ENCODE data around the gene GALNT15. TPM values are rescaled to one million over a fixed set of nuclear protein-coding genes. Genes with fewer than 3 reads are reported as not detected.

The GALNT15 gene
- total and polyA plus RNA-seq, 2 donors from 2014 or later: 5.5 to 39.9 TPM

- H3K4me3 ChIP-seq (ENCODE audit: low read length in 3 of 3): no peak overlapping the region
- H3K4me1 ChIP-seq (ENCODE audit: control insufficient read depth in 2 of 3, insufficient read depth in 2 of 3, low read depth in 1 of 3, low read length in 3 of 3): no peaks in the 10 kb centered on the region
- no peak overlapping the region for H3K9ac ChIP-seq (ENCODE audit: low read length in 3 of 3)
- TF ChIP-seq, protein P1, sequence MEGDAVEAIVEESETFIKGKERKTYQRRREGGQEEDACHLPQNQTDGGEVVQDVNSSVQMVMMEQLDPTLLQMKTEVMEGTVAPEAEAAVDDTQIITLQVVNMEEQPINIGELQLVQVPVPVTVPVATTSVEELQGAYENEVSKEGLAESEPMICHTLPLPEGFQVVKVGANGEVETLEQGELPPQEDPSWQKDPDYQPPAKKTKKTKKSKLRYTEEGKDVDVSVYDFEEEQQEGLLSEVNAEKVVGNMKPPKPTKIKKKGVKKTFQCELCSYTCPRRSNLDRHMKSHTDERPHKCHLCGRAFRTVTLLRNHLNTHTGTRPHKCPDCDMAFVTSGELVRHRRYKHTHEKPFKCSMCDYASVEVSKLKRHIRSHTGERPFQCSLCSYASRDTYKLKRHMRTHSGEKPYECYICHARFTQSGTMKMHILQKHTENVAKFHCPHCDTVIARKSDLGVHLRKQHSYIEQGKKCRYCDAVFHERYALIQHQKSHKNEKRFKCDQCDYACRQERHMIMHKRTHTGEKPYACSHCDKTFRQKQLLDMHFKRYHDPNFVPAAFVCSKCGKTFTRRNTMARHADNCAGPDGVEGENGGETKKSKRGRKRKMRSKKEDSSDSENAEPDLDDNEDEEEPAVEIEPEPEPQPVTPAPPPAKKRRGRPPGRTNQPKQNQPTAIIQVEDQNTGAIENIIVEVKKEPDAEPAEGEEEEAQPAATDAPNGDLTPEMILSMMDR (IDR thresholded peaks at IDR 0.05; ENCODE audit: borderline replicate concordance, extremely low read depth, insufficient read depth): no peak
- DNase-seq (no peak), FAIRE-seq (no peak)
- intact Hi-C loops (cut with DNase I): no loop called here
- H3K9me3 ChIP-seq (ENCODE audit: control insufficient read depth in 2 of 3, insufficient read depth in 1 of 3, low read length in 3 of 3): no peaks in the 10 kb centered on the region
- H3K36me3 ChIP-seq (ENCODE audit: control insufficient read depth in 2 of 3, insufficient read depth in 3 of 3, low read length in 3 of 3): no peaks in the 10 kb centered on the region
- no peaks in the 10 kb centered on the region for H3K27me3 ChIP-seq (ENCODE audit: control insufficient read depth, insufficient read depth, low read length)
- no peak overlapping the region for H3K27ac ChIP-seq (ENCODE audit: low read depth in 2 of 2, low read length in 2 of 2)
Observed at GRCh38 chr3:16234281-16234680, 59.8 kb downstream of the GALNT15 start.

DNA sequence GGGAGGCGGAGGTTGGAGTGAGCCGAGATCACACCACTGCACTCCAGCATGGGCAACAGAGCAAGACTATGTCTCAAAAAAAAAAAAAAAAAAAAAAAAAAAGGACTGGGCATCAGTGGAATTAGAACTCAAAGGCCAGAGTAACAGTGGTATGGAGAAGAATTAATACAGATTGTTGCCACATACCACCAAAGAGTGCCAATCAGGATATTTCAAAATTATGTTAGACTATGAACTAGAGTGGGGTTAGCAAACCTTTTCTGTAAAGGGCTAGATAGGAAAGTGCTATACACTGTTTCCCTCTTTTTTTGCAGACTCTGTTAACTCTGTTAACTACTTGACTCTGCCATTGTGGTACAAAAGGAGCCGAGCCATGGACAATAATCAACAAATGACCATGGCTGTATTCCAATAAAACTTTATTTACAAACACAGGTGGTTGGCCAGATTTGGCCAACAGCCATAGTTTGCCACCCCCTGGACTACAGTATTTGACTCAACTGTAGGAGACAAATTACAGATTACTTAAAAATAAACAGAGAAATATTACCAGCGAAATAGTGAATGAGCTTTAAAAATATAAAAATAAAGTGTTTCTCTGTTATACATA lies 61.7 kb downstream of the GALNT15 start:
- no peak for FAIRE-seq
- Histone ChIP-seq H3K36me3 (ENCODE audit: control insufficient read depth in 2 of 3, insufficient read depth in 3 of 3, low read length in 3 of 3) (no peaks in the 10 kb centered on the region), H3K9ac (ENCODE audit: low read length in 3 of 3) (no peak overlapping the region), H3K9me3 (ENCODE audit: control insufficient read depth in 2 of 3, insufficient read depth in 1 of 3, low read length in 3 of 3) (no peaks in the 10 kb centered on the region), H3K4me3 (ENCODE audit: low read length in 3 of 3) (no peak overlapping the region), H3K27ac (ENCODE audit: low read depth in 2 of 2, low read length in 2 of 2) (no peak overlapping the region), H3K27me3 (ENCODE audit: control insufficient read depth, insufficient read depth, low read length) (no peaks in the 10 kb centered on the region), H3K4me1 (ENCODE audit: control insufficient read depth in 2 of 3, insufficient read depth in 2 of 3, low read depth in 1 of 3, low read length in 3 of 3) (no peaks in the 10 kb centered on the region)
- DNase-seq: no peak
- intact Hi-C loops (cut with DNase I): no loop called here
- TF ChIP-seq, protein P1 (IDR thresholded peaks at IDR 0.05; ENCODE audit: borderline replicate concordance, extremely low read depth, insufficient read depth): no peak

DNA sequence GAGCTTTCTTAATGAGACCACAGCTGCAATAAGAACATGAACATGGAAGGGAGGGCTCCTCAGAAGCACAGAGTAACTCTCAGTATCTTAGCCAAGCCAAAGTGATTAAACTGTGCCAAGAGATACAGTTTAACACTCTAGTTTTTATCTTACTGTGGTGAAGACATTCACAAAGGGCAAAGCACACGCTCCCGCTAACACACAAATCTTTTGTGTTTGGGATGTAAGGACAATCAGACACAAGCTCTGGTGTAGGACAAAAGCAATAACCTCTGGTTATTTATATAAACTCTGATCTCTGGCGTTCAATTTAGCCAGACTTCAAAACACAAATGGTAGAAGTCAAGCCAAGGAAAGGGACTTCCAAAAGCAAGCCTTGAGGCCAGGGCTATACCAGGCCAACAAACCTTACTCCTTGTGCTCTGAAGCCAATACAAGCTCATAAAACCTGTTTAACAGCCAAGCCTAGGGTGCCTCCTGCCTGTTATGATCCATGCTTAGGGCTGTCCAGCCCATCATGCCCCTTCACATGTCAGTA lies 62.4 kb downstream of the GALNT15 start:
- no peak for DNase-seq
- H3K36me3 ChIP-seq (ENCODE audit: control insufficient read depth in 2 of 3, insufficient read depth in 3 of 3, low read length in 3 of 3): no peaks in the 10 kb centered on the region
- no peaks in the 10 kb centered on the region for H3K9me3 ChIP-seq (ENCODE audit: control insufficient read depth in 2 of 3, insufficient read depth in 1 of 3, low read length in 3 of 3)
- TF ChIP-seq, protein P1 (IDR thresholded peaks at IDR 0.05; ENCODE audit: borderline replicate concordance, extremely low read depth, insufficient read depth): no peak
- H3K9ac ChIP-seq (ENCODE audit: low read length in 3 of 3): no peak overlapping the region
- no peaks in the 10 kb centered on the region for H3K4me1 ChIP-seq (ENCODE audit: control insufficient read depth in 2 of 3, insufficient read depth in 2 of 3, low read depth in 1 of 3, low read length in 3 of 3)
- FAIRE-seq: no peak
- H3K27ac ChIP-seq (ENCODE audit: low read depth in 2 of 2, low read length in 2 of 2): no peak overlapping the region
- intact Hi-C loops (cut with DNase I): no loop called here
- no peak overlapping the region for H3K4me3 ChIP-seq (ENCODE audit: low read length in 3 of 3)
- no peaks in the 10 kb centered on the region for H3K27me3 ChIP-seq (ENCODE audit: control insufficient read depth, insufficient read depth, low read length)
